Myocyte (in vitro differentiated cells): ENCODE measurements around the gene SLX4. TPM values are rescaled to one million over a fixed set of nuclear protein-coding genes. Genes with fewer than 3 reads are reported as not detected.
"Not testable (repeated sequence)": the region's sequence is repeated elsewhere in the genome, so short reads cannot be mapped to it uniquely, and the experiment has no call there.

ENCODE experiments used
- DNase-seq: peaks from one replicate; pipeline ENCODE4 v3.0.0-alpha.2; 2012; ENCODE audit warnings: low read depth
- total RNA-seq: library from RNA; depleted of rRNA; stranded (reverse); fragments of >200 nt; gene quantifications from 2 replicates; pipeline ENCODE4 v1.2.3, GENCODE V29; 2014

The SLX4 gene
- total RNA-seq, 1 donor from 2014 or later = 3.7 TPM

- DNase-seq = no peak
Measured at GRCh38 chr16:3641801-3642396, 30.5 kb upstream of the SLX4 start.

GRCh38 chr16:3640632-3641501, 29.5 kb upstream of the SLX4 start:
- DNase-seq = no peak

- no peak for DNase-seq
Measured at GRCh38 chr16:3640207-3640606, 28.8 kb upstream of the SLX4 start.

- no peak for DNase-seq
Measured at GRCh38 chr16:3638916-3639644, 27.7 kb upstream of the SLX4 start.

GRCh38 chr16:3637371-3637923, 26.0 kb upstream of the SLX4 start:
- DNase-seq = no peak

GRCh38 chr16:3625911-3626732, 14.7 kb upstream of the SLX4 start:
- DNase-seq = no peak

GRCh38 chr16:3625331-3625730, 13.9 kb upstream of the SLX4 start:
- DNase-seq = no peak

- DNase-seq = peak; percentile 45
Measured at GRCh38 chr16:3623642-3624041, 12.2 kb upstream of the SLX4 start.

GRCh38 chr16:3618769-3619141, 7.3 kb upstream of the SLX4 start:
- DNase-seq = no peak

GRCh38 chr16:3612510-3613466, 1.4 kb upstream of the SLX4 start:
- no peak for DNase-seq

GRCh38 chr16:3610698-3611145, 684 bp downstream of the SLX4 start:
- no peak for DNase-seq

GRCh38 chr16:3609895-3610697, 1.3 kb downstream of the SLX4 start:
- DNase-seq = no peak

GRCh38 chr16:3608976-3609375, 2.4 kb downstream of the SLX4 start:
- not testable (repeated sequence) for DNase-seq

- no peak for DNase-seq
Measured at GRCh38 chr16:3608069-3608468, 3.3 kb downstream of the SLX4 start.

GRCh38 chr16:3607634-3608033, 3.8 kb downstream of the SLX4 start:
- DNase-seq = no peak

GRCh38 chr16:3607161-3607560, 4.2 kb downstream of the SLX4 start:
- DNase-seq = no peak

- DNase-seq = no peak
Measured at GRCh38 chr16:3606441-3606840, 5.0 kb downstream of the SLX4 start.

GRCh38 chr16:3602320-3602653, 9.1 kb downstream of the SLX4 start:
- DNase-seq = no peak
